ENCODE measurements around the gene SND1.

- no peak for TF ChIP-seq CTCF (conservative IDR thresholded peaks at IDR 0.05; ENCODE audit: low read depth, low read length)
- TF ChIP-seq EZH2 (IDR thresholded peaks at IDR 0.05; ENCODE audit: low read length, unreplicated experiment) = no peak
- no peak for TF ChIP-seq EZH2phosphoT487 (IDR thresholded peaks at IDR 0.05; ENCODE audit: borderline replicate concordance, low read length)
Measured at GRCh38 chr7:127879942-127880341, 227.9 kb downstream of the SND1 start.

All from PC-3 (cell line).